ENCODE results near the gene AMPD3.

- TF ChIP-seq EZH2 (IDR thresholded peaks at IDR 0.05): no peak
- no peak for TF ChIP-seq POLR2AphosphoS5 (IDR thresholded peaks at IDR 0.05; ENCODE audit: borderline replicate concordance, low read depth, low read length)
Measured at GRCh38 chr11:10413268-10413667, 41.8 kb upstream of the AMPD3 start.
